Body of pancreas (tissue), 4 donors: ENCODE results near the gene SLC22A14. TPM values are rescaled to one million over a fixed set of nuclear protein-coding genes. Genes with fewer than 3 reads are reported as not detected.
A peak's percentile ranks its signal among the peaks of the same experiment; 100 is the strongest.

Source experiments
- ATAC-seq: fragments of 150-250 bp; one replicate; pipeline ENCODE4 v1.9.1; 2016
- DNase-seq, 4 donors: peaks; one replicate each; pipeline ENCODE4 v3.0.0-alpha.2; 2019
- H3K27ac ChIP-seq, 4 donors: fragments of 200-600 bp; sonication (generic); 1 replicate in 3 of 4; 2 replicates in 1 of 4; pipeline versions ENCODE4 v1.5.1 to v1.6.1; 2016 to 2019; ENCODE audit warnings: mild to moderate bottlenecking in 1 of 4, mixed read lengths in 1 of 4, moderate library complexity in 1 of 4
- H3K27me3 ChIP-seq, 2 donors: fragments of 200-600 bp; sonication (generic); one replicate each; pipeline ENCODE4 v1.6.0; 2016; ENCODE audit warnings: mild to moderate bottlenecking in 1 of 2
- H3K36me3 ChIP-seq, 2 donors: fragments of 200-600 bp; sonication (generic); replicated peaks in 1 of 2; 2 replicates each; pipeline ENCODE4 v1.5.1; 2016; ENCODE audit warnings: low read depth in 2 of 2; ENCODE audit not compliant: insufficient read depth in 1 of 2
- H3K4me1 ChIP-seq: fragments of 200-600 bp; sonication (generic); one replicate; pipeline ENCODE4 v1.6.0; 2016
- H3K4me3 ChIP-seq, 2 donors: fragments of 200-600 bp; sonication (generic); 1 replicate in 1 of 2; 2 replicates in 1 of 2; pipeline ENCODE4 v1.5.1; 2016 to 2019
- H3K9me3 ChIP-seq, 3 donors: fragments of 200-600 bp; sonication (generic); 1 replicate in 2 of 3; 2 replicates in 1 of 3; pipeline ENCODE4 v1.5.1; 2016
- POLR2A ChIP-seq, 3 donors: fragments of 450-650 bp; IDR thresholded peaks; one replicate each; pipeline ENCODE4 v1.6.1; 2016; ENCODE audit warnings: antibody characterized with exemption in 3 of 3, mild to moderate bottlenecking in 2 of 3
- WGBS, 2 donors: methylation state at CpG; one replicate each; pipeline ENCODE4 v1.1.5; 2017; 5-methylcytosine and 5-hydroxymethylcytosine counted together
- intact Hi-C: fragments of 100-400 bp; cut with DNase I; formaldehyde crosslinking; loops from one replicate; pipeline ENCODE4 v1.15.1; 2023
- total RNA-seq, 2 donors: library from RNA; depleted of rRNA; stranded (reverse); fragments of >200 nt; gene quantifications; one replicate each; pipeline ENCODE4 v1.1.0, GENCODE V29; 2016
- TF ChIP-seq, protein P1 (sequence below), 7 experiments: fragments of 450-650 bp in 4 of 7; fragments of 200-600 bp in 3 of 7; sonication (generic) in 3 of 7; IDR thresholded peaks; one replicate each; pipeline ENCODE4 v1.5.1; 2016 to 2019; ENCODE audit warnings: antibody characterized with exemption in 7 of 7

SLC22A14 gene
- total RNA-seq, 2 donors from 2014 or later: not detected

- peaks cover 0 to 7% of the 10 kb centered on the region in 2 donors for H3K36me3 ChIP-seq
- DNase-seq: no peak
- no peaks in the 10 kb centered on the region for H3K4me1 ChIP-seq
- H3K27me3 ChIP-seq: no peaks in the 10 kb centered on the region
- 83 to 91% methylated on average over 4 of the region's 4 CpGs for WGBS, 2 donors
- H3K27ac ChIP-seq: no peak overlapping the region
- intact Hi-C loops: no loop called here
- ATAC-seq: no peak
- TF ChIP-seq POLR2A (IDR thresholded peaks at IDR 0.05): no peak
- TF ChIP-seq, protein P1, sequence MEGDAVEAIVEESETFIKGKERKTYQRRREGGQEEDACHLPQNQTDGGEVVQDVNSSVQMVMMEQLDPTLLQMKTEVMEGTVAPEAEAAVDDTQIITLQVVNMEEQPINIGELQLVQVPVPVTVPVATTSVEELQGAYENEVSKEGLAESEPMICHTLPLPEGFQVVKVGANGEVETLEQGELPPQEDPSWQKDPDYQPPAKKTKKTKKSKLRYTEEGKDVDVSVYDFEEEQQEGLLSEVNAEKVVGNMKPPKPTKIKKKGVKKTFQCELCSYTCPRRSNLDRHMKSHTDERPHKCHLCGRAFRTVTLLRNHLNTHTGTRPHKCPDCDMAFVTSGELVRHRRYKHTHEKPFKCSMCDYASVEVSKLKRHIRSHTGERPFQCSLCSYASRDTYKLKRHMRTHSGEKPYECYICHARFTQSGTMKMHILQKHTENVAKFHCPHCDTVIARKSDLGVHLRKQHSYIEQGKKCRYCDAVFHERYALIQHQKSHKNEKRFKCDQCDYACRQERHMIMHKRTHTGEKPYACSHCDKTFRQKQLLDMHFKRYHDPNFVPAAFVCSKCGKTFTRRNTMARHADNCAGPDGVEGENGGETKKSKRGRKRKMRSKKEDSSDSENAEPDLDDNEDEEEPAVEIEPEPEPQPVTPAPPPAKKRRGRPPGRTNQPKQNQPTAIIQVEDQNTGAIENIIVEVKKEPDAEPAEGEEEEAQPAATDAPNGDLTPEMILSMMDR (IDR thresholded peaks at IDR 0.05): no peak
- no peaks in the 10 kb centered on the region for H3K9me3 ChIP-seq
- no peak overlapping the region for H3K4me3 ChIP-seq
Measured at GRCh38 chr3:38245930-38246329, 36.2 kb upstream of the SLC22A14 start.

DNA sequence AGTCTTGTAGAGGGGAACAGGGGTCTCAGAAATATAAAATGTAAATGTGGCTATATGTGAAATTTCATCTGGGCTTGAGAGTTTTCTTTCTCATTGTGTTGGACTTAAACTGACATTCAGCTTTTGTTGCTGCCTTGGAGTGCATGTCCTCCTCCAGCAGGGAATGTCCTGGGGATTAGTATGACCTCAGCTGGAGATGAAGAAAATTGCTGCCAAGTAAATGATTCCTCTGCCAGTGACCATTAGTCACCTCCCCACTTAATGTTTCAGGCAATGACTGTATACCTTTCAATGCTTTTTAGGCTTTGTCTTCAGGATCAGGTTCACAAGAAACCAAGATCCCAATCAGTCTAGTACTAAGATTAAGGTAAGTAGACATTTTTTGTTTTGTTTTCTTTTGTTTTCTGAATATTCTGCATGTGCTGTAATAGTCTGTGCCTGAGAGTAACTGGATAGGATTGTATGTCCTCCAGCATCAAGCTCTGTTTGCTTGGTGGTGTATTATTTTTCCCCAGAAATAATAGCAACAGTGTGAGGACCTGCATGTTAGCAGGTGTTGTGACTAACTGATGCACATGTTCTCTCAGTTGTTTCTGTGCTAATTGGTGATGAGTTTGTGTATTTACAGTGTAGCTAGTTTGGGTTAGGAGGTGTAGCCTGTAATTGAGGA is 34.6 kb upstream of the SLC22A14 start:
- Histone ChIP-seq H3K36me3 (peaks cover 0 to 17% of the 10 kb centered on the region in 2 donors), H3K4me1 (no peaks in the 10 kb centered on the region), H3K4me3 (no peak overlapping the region), H3K27me3 (no peaks in the 10 kb centered on the region), H3K27ac (no peak overlapping the region), H3K9me3 (no peaks in the 10 kb centered on the region)
- intact Hi-C loops: no loop called here
- DNase-seq: peak in 1 of 4 donors; percentile 21
- TF ChIP-seq POLR2A (IDR thresholded peaks at IDR 0.05): no peak
- TF ChIP-seq, protein P1 (IDR thresholded peaks at IDR 0.05): peak in 1 of 7 experiments; percentile 10
- peak; percentile 48 for ATAC-seq

DNA sequence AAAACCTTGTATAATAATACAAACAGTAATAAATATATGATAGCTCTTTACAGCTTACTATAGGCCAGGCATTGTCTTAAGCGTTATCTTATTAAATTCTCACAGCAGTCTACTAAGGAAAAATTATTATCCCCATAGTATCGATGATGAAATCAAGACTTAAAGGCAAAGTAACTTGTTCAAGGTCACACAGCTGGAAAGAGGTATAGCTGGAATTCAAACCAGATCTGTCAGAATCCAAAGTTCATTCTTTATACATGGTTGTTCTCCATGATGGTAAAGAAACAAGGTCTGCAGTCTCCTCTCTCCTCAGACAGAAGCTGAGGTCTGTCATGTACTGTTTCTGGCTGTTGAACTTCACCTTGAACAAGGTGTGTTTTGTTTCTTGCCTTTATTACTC is 31.9 kb upstream of the SLC22A14 start:
- 75 to 78% methylated on average over 2 of the region's 2 CpGs for WGBS, 2 donors
- Histone ChIP-seq H3K4me3 (no peak overlapping the region), H3K27ac (no peak overlapping the region), H3K4me1 (no peaks in the 10 kb centered on the region), H3K9me3 (no peaks in the 10 kb centered on the region), H3K36me3 (peaks cover 0 to 30% of the 10 kb centered on the region in 2 donors), H3K27me3 (no peaks in the 10 kb centered on the region)
- no peak for ATAC-seq
- TF ChIP-seq, protein P1 (IDR thresholded peaks at IDR 0.05): no peak
- TF ChIP-seq POLR2A (IDR thresholded peaks at IDR 0.05): no peak
- no peak for DNase-seq
- intact Hi-C loops: no loop called here

DNA sequence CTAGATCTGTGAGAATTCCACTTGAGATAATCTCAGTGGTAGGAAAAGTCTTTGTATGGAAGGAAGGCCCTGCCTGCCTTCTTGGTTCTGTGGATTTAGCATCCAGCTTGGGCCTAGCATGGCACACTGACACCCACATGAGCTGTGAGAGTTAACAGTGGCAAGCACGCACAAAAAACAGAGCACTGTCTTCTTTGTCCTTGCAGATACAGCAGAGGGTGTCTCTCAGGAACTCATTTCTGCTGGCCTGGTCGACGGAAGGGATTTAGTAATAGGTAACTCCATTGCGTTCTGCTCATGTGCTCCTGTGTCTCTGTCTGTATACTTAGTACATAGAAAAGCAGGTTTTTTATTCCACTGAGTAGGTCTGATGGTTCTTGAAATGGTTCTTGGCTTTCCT is 30.9 kb upstream of the SLC22A14 start:
- no peak for ATAC-seq
- WGBS, 2 donors: 90 to 95% methylated on average over 4 of the region's 4 CpGs
- no peak for DNase-seq
- no peaks in the 10 kb centered on the region for H3K9me3 ChIP-seq
- H3K27me3 ChIP-seq: no peaks in the 10 kb centered on the region
- H3K36me3 ChIP-seq: peaks cover 0 to 30% of the 10 kb centered on the region in 2 donors
- no peak overlapping the region for H3K4me3 ChIP-seq
- no peak overlapping the region for H3K27ac ChIP-seq
- intact Hi-C loops: no loop called here
- no peaks in the 10 kb centered on the region for H3K4me1 ChIP-seq
- TF ChIP-seq, protein P1 (IDR thresholded peaks at IDR 0.05): no peak
- no peak for TF ChIP-seq POLR2A (IDR thresholded peaks at IDR 0.05)

DNA sequence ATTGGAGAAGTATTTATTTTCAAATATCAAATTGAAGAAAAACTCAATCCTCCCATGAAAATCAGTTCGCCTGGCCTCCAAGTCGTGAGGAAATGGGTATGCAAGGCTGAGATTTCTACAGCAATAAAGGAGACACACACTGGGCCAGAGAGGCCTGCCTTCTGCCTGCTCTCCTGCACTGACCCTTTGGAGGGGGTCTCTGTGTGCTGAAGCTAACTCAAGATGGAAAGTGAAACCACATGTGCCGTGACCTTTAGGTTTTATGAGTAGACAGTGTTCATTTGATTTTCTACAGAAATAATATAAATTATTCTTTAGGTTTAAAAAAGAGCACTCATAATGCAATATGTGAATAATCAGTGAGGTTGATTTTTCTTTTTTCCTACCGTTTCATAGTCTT is 28.4 kb upstream of the SLC22A14 start:
- Histone ChIP-seq H3K27ac (no peak overlapping the region), H3K36me3 (peaks cover 0 to 26% of the 10 kb centered on the region in 2 donors), H3K9me3 (no peaks in the 10 kb centered on the region), H3K4me3 (no peak overlapping the region), H3K27me3 (no peaks in the 10 kb centered on the region), H3K4me1 (peaks cover 10% of the 10 kb centered on the region)
- 93 to 96% methylated on average over 4 of the region's 4 CpGs for WGBS, 2 donors
- intact Hi-C loops: no loop called here
- ATAC-seq: no peak
- TF ChIP-seq, protein P1 (IDR thresholded peaks at IDR 0.05): no peak
- no peak for TF ChIP-seq POLR2A (IDR thresholded peaks at IDR 0.05)
- DNase-seq: no peak
